ENCODE measurements around the gene UCHL3. TPM values are rescaled to one million over a fixed set of nuclear protein-coding genes. Genes with fewer than 3 reads are reported as not detected.

UCHL3 gene
- total RNA-seq, 4 donors from 2014 or later = 1.4 to 19.2 (median 11.0) TPM

DNA sequence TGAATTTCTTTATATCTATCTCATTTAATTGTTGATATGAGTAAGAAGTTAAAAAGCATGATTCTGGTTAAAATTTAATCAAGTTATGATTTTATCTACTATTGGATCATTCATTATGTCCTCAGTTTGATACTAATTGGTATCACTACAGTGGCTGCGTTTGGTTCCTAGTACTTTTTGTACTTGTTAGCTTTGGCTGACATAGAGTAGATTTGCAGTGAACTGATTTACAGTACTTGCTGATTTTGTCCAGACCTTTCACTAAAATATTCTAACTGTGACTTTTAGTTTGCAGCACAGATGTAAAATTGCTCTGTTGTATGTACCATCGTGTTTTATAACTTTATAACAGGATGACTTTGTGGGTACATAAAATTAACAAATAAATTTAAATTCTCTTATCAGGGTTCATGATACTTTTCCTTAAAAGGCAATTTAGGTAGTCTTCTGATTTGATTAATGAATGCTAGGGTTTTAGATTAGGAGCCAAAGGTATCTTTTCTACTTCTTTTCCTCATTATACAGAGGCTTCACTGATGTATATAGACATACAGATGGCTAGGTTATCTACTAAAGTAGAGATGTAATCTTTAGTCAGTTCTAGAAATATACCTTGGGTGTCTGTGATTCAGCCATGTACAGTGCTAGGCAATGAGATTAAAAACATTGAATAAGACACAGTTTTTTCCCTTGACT lies 8.7 kb downstream of the UCHL3 start:
- TF ChIP-seq EP300 (IDR thresholded peaks at IDR 0.05) = no peak
- no peak for TF ChIP-seq CTCF (IDR thresholded peaks at IDR 0.05)
- TF ChIP-seq POLR2A (IDR thresholded peaks at IDR 0.05) = no peak
- H3K27me3 ChIP-seq = no peaks in the 10 kb centered on the region
- no peak overlapping the region for H3K27ac ChIP-seq
- no peak overlapping the region for H3K4me3 ChIP-seq
- no peaks in the 10 kb centered on the region for H3K4me1 ChIP-seq
- DNase-seq (ENCODE audit: low spot score in 2 of 2) = no peak
- no peaks in the 10 kb centered on the region for H3K9me3 ChIP-seq
- peaks cover 0 to 26% (median 0%) of the 10 kb centered on the region in 3 donors for H3K36me3 ChIP-seq
- WGBS, 2 donors = 87 to 89% methylated on average over 2 of the region's 2 CpGs

- Histone ChIP-seq H3K27me3 (no peaks in the 10 kb centered on the region), H3K4me3 (no peak overlapping the region), H3K4me1 (peaks cover 0 to 19% (median 0%) of the 10 kb centered on the region in 4 donors), H3K36me3 (peaks cover 0 to 37% (median 0%) of the 10 kb centered on the region in 3 donors), H3K9me3 (no peaks in the 10 kb centered on the region), H3K27ac (no peak overlapping the region)
- TF ChIP-seq POLR2A (IDR thresholded peaks at IDR 0.05) = no peak
- TF ChIP-seq CTCF (IDR thresholded peaks at IDR 0.05) = peak in 2 of 5 experiments; percentile 20 to 25
- no peak for TF ChIP-seq EP300 (IDR thresholded peaks at IDR 0.05)
- DNase-seq (ENCODE audit: low spot score in 2 of 2) = no peak
Observed at GRCh38 chr13:75566658-75567057, 17.1 kb downstream of the UCHL3 start.

DNA sequence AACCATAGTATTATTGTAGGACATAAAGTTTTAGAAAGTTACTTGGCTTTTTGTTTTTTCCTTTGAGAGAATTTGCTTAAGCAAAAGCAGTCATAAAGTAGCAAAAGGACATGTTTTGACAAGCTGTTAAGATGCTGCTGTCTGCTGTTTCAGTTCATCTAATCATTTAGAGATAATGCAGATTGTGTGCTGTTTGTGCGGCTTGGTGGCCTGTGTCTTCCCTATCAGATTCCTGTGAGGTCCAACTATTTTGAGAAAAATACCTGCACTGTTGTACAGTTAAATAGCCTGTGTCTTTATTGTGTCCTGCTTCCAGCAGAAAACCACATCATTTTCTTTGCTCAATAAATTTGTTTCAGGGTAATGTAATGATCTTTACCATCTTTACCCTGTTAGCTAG lies 20.0 kb downstream of the UCHL3 start:
- no peaks in the 10 kb centered on the region for H3K9me3 ChIP-seq
- peaks cover 0 to 49% (median under 1%) of the 10 kb centered on the region in 3 donors for H3K36me3 ChIP-seq
- no peaks in the 10 kb centered on the region for H3K27me3 ChIP-seq
- no peak overlapping the region for H3K4me3 ChIP-seq
- TF ChIP-seq EP300 (IDR thresholded peaks at IDR 0.05) (no peak), CTCF (IDR thresholded peaks at IDR 0.05) (no peak), POLR2A (IDR thresholded peaks at IDR 0.05) (no peak)
- peaks cover 0 to 19% (median 0%) of the 10 kb centered on the region in 4 donors for H3K4me1 ChIP-seq
- H3K27ac ChIP-seq = no peak overlapping the region
- WGBS, 2 donors = 100% methylated on average over 1 of the region's 1 CpG
- no peak for DNase-seq (ENCODE audit: low spot score in 2 of 2)

DNA sequence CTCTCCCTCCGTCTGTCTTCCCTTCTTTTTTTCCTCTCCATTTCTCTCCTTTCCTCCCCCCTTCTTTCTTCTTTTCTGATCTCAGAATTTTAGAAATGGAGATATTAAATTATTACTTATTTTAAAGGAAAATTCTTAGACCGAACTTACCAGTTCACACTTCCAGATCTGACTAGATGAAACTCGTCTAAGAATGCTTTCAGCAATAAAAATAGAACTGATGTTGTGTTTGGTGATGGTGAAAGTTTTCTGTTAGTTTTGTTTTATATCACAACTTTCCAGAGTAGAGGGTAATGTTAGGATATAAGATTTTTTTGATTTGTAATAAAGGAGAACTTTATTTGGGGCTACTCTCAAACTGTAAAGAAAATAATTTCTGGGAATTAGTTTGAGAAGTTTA lies 29.9 kb downstream of the UCHL3 start:
- Histone ChIP-seq H3K4me1 (no peaks in the 10 kb centered on the region), H3K27ac (no peak overlapping the region), H3K4me3 (no peak overlapping the region), H3K27me3 (no peaks in the 10 kb centered on the region), H3K36me3 (peaks cover 0 to 32% (median 6%) of the 10 kb centered on the region in 3 donors), H3K9me3 (peaks cover 0 to 6% (median 0%) of the 10 kb centered on the region in 4 donors)
- WGBS, 2 donors = 81 to 83% methylated on average over 3 of the region's 3 CpGs
- TF ChIP-seq CTCF (IDR thresholded peaks at IDR 0.05) = no peak
- no peak for TF ChIP-seq EP300 (IDR thresholded peaks at IDR 0.05)
- TF ChIP-seq POLR2A (IDR thresholded peaks at IDR 0.05) = no peak
- DNase-seq (ENCODE audit: low spot score in 2 of 2) = no peak

- no peaks in the 10 kb centered on the region for H3K27me3 ChIP-seq
- peaks cover 0 to 11% (median 0%) of the 10 kb centered on the region in 4 donors for H3K9me3 ChIP-seq
- no peak overlapping the region for H3K4me3 ChIP-seq
- TF ChIP-seq POLR2A (IDR thresholded peaks at IDR 0.05) (no peak), CTCF (IDR thresholded peaks at IDR 0.05) (no peak), EP300 (IDR thresholded peaks at IDR 0.05) (no peak)
- no peak overlapping the region for H3K27ac ChIP-seq
- DNase-seq (ENCODE audit: low spot score in 2 of 2) = no peak
- H3K36me3 ChIP-seq = peaks cover 0 to 16% (median 0%) of the 10 kb centered on the region in 3 donors
- WGBS, 2 donors = 82 to 87% methylated on average over 2 of the region's 2 CpGs
- H3K4me1 ChIP-seq = no peaks in the 10 kb centered on the region
Observed at GRCh38 chr13:75581874-75582640, 32.5 kb downstream of the UCHL3 start.

All from tibial nerve (tissue), 4 donors.